Rectal smooth muscle tissue (tissue), 1 donor: ENCODE results near the gene CORO7.

Experiments used
- H3K27ac ChIP-seq: one replicate; pipeline ENCODE4 v1.7.0; 2013; ENCODE audit warnings: low read depth, low read length, inconsistent platforms
- H3K27me3 ChIP-seq: one replicate; pipeline ENCODE4 v1.7.0; 2013; ENCODE audit warnings: low read length; ENCODE audit not compliant: control insufficient read depth, insufficient read depth
- H3K36me3 ChIP-seq: one replicate; pipeline ENCODE4 v1.7.0; 2013; ENCODE audit warnings: low read length; ENCODE audit not compliant: control insufficient read depth, insufficient read depth
- H3K4me1 ChIP-seq: one replicate; pipeline ENCODE4 v1.7.0; 2013; ENCODE audit warnings: low read length; ENCODE audit not compliant: control insufficient read depth, insufficient read depth
- H3K4me3 ChIP-seq: one replicate; pipeline ENCODE4 v1.7.0; 2013; ENCODE audit warnings: low read length
- H3K9ac ChIP-seq: one replicate; pipeline ENCODE4 v1.7.0; 2013; ENCODE audit warnings: low read length

CORO7 gene

GRCh38 chr16:4325253-4325758, 91.1 kb downstream of the CORO7 start:
- H3K27ac ChIP-seq, result peak overlapping the region; percentile 24

GRCh38 chr16:4324492-4325252, 91.7 kb downstream of the CORO7 start:
- peak overlapping the region; percentile 70 for H3K27ac ChIP-seq
- peaks cover under 1% of the 10 kb centered on the region for H3K27me3 ChIP-seq
- no peak overlapping the region for H3K9ac ChIP-seq
- H3K4me1 ChIP-seq, result peaks cover 42% of the 10 kb centered on the region
- H3K36me3 ChIP-seq, result no peaks in the 10 kb centered on the region
- no peak overlapping the region for H3K4me3 ChIP-seq

More at GRCh38 chr16:4325253-4325758, 91.1 kb downstream of the CORO7 start:
- H3K9ac ChIP-seq, result no peak overlapping the region
- H3K36me3 ChIP-seq, result no peaks in the 10 kb centered on the region
- H3K4me3 ChIP-seq, result no peak overlapping the region
- peaks cover 42% of the 10 kb centered on the region for H3K4me1 ChIP-seq
- H3K27me3 ChIP-seq, result no peaks in the 10 kb centered on the region

- H3K27ac ChIP-seq, result peak overlapping the region; percentile 70
- H3K9ac ChIP-seq, result no peak overlapping the region
- peaks cover 2% of the 10 kb centered on the region for H3K27me3 ChIP-seq
- H3K4me1 ChIP-seq, result peaks cover 39% of the 10 kb centered on the region
- H3K4me3 ChIP-seq, result no peak overlapping the region
- no peaks in the 10 kb centered on the region for H3K36me3 ChIP-seq
These were observed 92.4 kb downstream of the CORO7 start for GRCh38 chr16:4323845-4324488.

- Histone ChIP-seq H3K36me3 (no peaks in the 10 kb centered on the region), H3K27ac (peak overlapping the region; percentile 70), H3K27me3 (peaks cover 2% of the 10 kb centered on the region), H3K4me1 (peaks cover 32% of the 10 kb centered on the region), H3K4me3 (no peak overlapping the region), H3K9ac (no peak overlapping the region)
These were observed 93.1 kb downstream of the CORO7 start for GRCh38 chr16:4323071-4323844.

- Histone ChIP-seq H3K4me1 (peaks cover 37% of the 10 kb centered on the region), H3K36me3 (no peaks in the 10 kb centered on the region), H3K27ac (peak overlapping the region; percentile 43), H3K4me3 (no peak overlapping the region), H3K27me3 (peaks cover 2% of the 10 kb centered on the region), H3K9ac (no peak overlapping the region)
These were observed 94.0 kb downstream of the CORO7 start for GRCh38 chr16:4322121-4323052.

- Histone ChIP-seq H3K36me3 (no peaks in the 10 kb centered on the region), H3K27me3 (peaks cover 2% of the 10 kb centered on the region), H3K27ac (no peak overlapping the region), H3K4me3 (no peak overlapping the region), H3K4me1 (peaks cover 40% of the 10 kb centered on the region), H3K9ac (no peak overlapping the region)
These were observed 94.9 kb downstream of the CORO7 start for GRCh38 chr16:4321286-4322120.

GRCh38 chr16:4320571-4321137, 95.7 kb downstream of the CORO7 start:
- Histone ChIP-seq H3K9ac (no peak overlapping the region), H3K36me3 (no peaks in the 10 kb centered on the region), H3K4me3 (no peak overlapping the region), H3K27me3 (peaks cover 2% of the 10 kb centered on the region), H3K27ac (no peak overlapping the region), H3K4me1 (peaks cover 40% of the 10 kb centered on the region)

- H3K9ac ChIP-seq, result no peak overlapping the region
- peaks cover 41% of the 10 kb centered on the region for H3K4me1 ChIP-seq
- H3K27ac ChIP-seq, result peak overlapping the region; percentile 32
- H3K4me3 ChIP-seq, result no peak overlapping the region
- H3K36me3 ChIP-seq, result no peaks in the 10 kb centered on the region
- peaks cover 6% of the 10 kb centered on the region for H3K27me3 ChIP-seq
These were observed 96.7 kb downstream of the CORO7 start for GRCh38 chr16:4319454-4320421.

- Histone ChIP-seq H3K4me1 (peaks cover 36% of the 10 kb centered on the region), H3K27me3 (peaks cover 12% of the 10 kb centered on the region), H3K27ac (peak overlapping the region; percentile 74)
These were observed 97.4 kb downstream of the CORO7 start for GRCh38 chr16:4318967-4319366.

GRCh38 chr16:4318451-4318910, 97.9 kb downstream of the CORO7 start:
- H3K9ac ChIP-seq, result no peak overlapping the region
- no peak overlapping the region for H3K4me3 ChIP-seq
- H3K27ac ChIP-seq, result peak overlapping the region; percentile 74
- H3K4me1 ChIP-seq, result peaks cover 31% of the 10 kb centered on the region
- H3K27me3 ChIP-seq, result peaks cover 12% of the 10 kb centered on the region
- no peaks in the 10 kb centered on the region for H3K36me3 ChIP-seq

More at GRCh38 chr16:4318967-4319366, 97.4 kb downstream of the CORO7 start:
- H3K36me3 ChIP-seq, result no peaks in the 10 kb centered on the region
- H3K4me3 ChIP-seq, result no peak overlapping the region
- no peak overlapping the region for H3K9ac ChIP-seq
